Measurements from ENCODE around the gene CCL17.

- no peak for TF ChIP-seq CTCF (conservative IDR thresholded peaks at IDR 0.05)
- TF ChIP-seq ZFX (IDR thresholded peaks at IDR 0.05) = no peak
Observed at GRCh38 chr16:57381791-57382534, 22.6 kb upstream of the CCL17 start.

Data from C4-2B (cell line).